SJCRH30 (cell line): Measurements from ENCODE around the gene AKAP6. TPM values are rescaled to one million over a fixed set of nuclear protein-coding genes. Genes with fewer than 3 reads are reported as not detected.
A peak's percentile ranks its signal among the peaks of the same experiment; 100 is the strongest.
"Not testable (repeated sequence)": the region's sequence is repeated elsewhere in the genome, so short reads cannot be mapped to it uniquely, and the experiment has no call there.

Experiments used
- DNase-seq, 2 experiments: peaks; one replicate each; pipeline ENCODE4 v3.0.0-alpha.2; 2015 to 2020
- H3K27ac ChIP-seq: fragments of 250-450 bp; sonication (Bioruptor Pico); 2 replicates; pipeline ENCODE4 v1.5.1; 2020; ENCODE audit warnings: mild to moderate bottlenecking, moderate library complexity
- H3K27me3 ChIP-seq: fragments of 250-450 bp; sonication (Bioruptor Pico); 2 replicates; pipeline ENCODE4 v1.5.1; 2020; ENCODE audit warnings: mild to moderate bottlenecking, moderate library complexity
- H3K36me3 ChIP-seq: fragments of 250-450 bp; sonication (Bioruptor Pico); 2 replicates; pipeline ENCODE4 v1.5.1; 2020; ENCODE audit warnings: mild to moderate bottlenecking, moderate library complexity
- H3K4me1 ChIP-seq: fragments of 250-450 bp; sonication (Bioruptor Pico); 2 replicates; pipeline ENCODE4 v1.5.1; 2020; ENCODE audit warnings: mild to moderate bottlenecking, moderate library complexity
- H3K4me3 ChIP-seq: fragments of 250-450 bp; sonication (Bioruptor Pico); 2 replicates; pipeline ENCODE4 v1.5.1; 2020; ENCODE audit warnings: mild to moderate bottlenecking, moderate library complexity
- H3K9me3 ChIP-seq: fragments of 250-450 bp; sonication (Bioruptor Pico); replicated peaks from 2 replicates; pipeline ENCODE4 v1.5.1; 2020; ENCODE audit warnings: mild to moderate bottlenecking, moderate library complexity
- total RNA-seq: library from RNA; depleted of rRNA; stranded (reverse); fragments of >200 nt; shearing (Covaris generic); gene quantifications from 2 replicates; pipeline ENCODE4 v1.2.3, GENCODE V29; 2014

AKAP6 gene
- total RNA-seq, 1 experiment from 2014 or later = 14.6 TPM

DNA sequence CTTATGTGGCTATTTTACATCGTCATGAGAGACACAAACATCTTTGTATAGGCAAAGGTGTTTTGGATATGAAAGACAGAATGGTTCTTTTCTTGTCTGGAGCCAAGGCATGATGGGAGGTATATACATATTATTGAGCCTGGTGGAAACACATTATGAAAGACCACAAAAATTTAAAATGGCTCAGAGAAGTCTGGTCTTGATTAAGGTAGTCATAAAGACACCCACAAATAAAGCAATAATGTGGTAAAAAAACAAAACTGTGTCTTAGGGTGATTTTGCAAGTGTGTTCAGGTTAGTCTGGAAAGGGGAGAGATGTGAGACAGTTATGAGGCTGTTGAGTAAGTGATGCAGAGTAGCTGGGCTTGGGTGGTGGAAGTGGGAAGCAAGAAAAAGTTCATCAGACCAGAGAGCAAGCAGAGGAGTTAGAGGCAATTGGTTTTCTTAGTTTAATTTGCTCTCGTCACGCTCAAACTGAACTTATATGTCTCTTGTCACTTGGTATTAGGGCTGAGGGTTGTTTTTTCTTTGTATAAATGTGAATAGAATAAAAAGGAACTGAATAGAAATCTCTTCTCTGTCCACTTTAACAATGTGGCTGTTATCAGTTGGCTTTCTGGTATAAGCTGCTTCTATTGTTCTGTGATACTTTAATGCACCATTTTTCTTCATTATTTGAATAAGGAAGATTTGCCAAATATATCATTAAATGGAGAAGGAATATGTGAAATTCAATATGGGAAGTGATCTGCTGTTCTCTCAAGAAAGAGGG is 115.0 kb downstream of the AKAP6 start:
- Histone ChIP-seq H3K9me3 (no peaks in the 10 kb centered on the region), H3K4me3 (no peak overlapping the region), H3K36me3 (no peaks in the 10 kb centered on the region), H3K4me1 (peaks cover 10% of the 10 kb centered on the region), H3K27me3 (no peaks in the 10 kb centered on the region), H3K27ac (no peak overlapping the region)
- no peak for DNase-seq

- no peak for DNase-seq
- no peaks in the 10 kb centered on the region for H3K27me3 ChIP-seq
Measured at GRCh38 chr14:32447371-32447770, 118.3 kb downstream of the AKAP6 start.

DNA sequence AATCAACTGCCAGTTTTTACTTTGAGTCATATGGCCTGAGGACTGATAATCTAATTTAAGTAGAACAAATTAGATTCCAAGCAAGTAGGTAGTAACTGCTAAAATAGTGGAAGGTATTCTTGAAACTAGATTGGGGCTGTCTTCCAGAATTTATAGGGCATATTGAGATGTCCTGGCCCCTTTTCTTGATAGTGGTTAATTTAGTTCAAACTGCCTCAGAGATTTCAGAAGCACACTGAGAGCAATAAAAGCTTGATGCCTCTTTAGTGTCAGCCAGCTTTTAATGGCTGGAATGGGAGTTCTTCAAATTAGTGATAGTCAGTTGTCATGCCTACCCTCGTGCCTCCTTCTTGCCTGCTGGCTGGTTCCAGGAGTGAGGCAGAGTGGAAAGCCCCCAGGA is 120.5 kb downstream of the AKAP6 start:
- Histone ChIP-seq H3K27ac (no peak overlapping the region), H3K4me1 (no peaks in the 10 kb centered on the region), H3K9me3 (no peaks in the 10 kb centered on the region), H3K36me3 (no peaks in the 10 kb centered on the region), H3K4me3 (no peak overlapping the region), H3K27me3 (no peaks in the 10 kb centered on the region)
- no peak for DNase-seq

More at GRCh38 chr14:32447371-32447770, 118.3 kb downstream of the AKAP6 start:
- H3K4me1 ChIP-seq = no peaks in the 10 kb centered on the region
- H3K36me3 ChIP-seq = no peaks in the 10 kb centered on the region
- no peak overlapping the region for H3K4me3 ChIP-seq
- no peaks in the 10 kb centered on the region for H3K9me3 ChIP-seq
- H3K27ac ChIP-seq = no peak overlapping the region

DNA sequence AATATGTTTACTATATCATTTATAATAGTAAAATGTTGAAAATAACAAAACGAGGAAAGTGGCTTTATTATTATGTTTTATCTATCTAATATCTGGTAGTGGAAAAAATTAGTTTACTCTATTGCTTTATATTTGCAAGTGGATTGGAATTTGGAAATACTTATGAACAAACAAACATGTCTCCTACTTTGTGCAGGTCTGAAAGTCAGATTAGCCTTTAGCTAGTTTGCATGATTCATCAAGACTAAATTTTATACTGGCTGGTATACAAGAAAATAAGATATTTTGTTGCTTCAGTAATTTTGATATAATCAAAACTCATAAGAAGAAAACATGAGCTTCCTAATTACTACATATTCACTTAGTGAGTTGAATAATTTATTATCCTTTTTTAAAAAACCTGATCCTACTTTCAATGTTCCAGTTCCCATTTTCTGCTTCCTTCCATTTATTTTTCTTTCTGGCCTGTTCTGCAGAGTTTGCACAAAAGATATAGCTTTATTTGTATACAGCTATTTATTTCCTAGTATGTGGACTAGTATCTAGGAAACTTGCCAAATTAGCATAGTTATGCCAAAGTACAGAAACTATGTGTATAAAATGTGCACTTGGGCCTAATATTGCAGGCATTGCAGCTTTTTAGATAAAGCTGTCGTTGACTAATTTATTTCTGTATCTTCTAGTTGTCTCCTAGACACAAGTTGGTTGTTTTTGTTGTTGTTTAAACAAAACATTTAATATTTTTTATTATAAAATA is 122.0 kb downstream of the AKAP6 start:
- Histone ChIP-seq H3K4me1 (no peaks in the 10 kb centered on the region), H3K4me3 (no peak overlapping the region), H3K36me3 (no peaks in the 10 kb centered on the region), H3K9me3 (no peaks in the 10 kb centered on the region), H3K27me3 (no peaks in the 10 kb centered on the region), H3K27ac (no peak overlapping the region)
- no peak for DNase-seq

GRCh38 chr14:32453857-32454810 is 125.0 kb downstream of the AKAP6 start:
- H3K9me3 ChIP-seq = no peaks in the 10 kb centered on the region
- H3K4me1 ChIP-seq = no peaks in the 10 kb centered on the region; the same call in 1 of the 2 replicates
- H3K27me3 ChIP-seq = no peaks in the 10 kb centered on the region
- H3K4me3 ChIP-seq = no peak overlapping the region
- DNase-seq = no peak
- no peaks in the 10 kb centered on the region for H3K36me3 ChIP-seq
- H3K27ac ChIP-seq = no peak overlapping the region

DNA sequence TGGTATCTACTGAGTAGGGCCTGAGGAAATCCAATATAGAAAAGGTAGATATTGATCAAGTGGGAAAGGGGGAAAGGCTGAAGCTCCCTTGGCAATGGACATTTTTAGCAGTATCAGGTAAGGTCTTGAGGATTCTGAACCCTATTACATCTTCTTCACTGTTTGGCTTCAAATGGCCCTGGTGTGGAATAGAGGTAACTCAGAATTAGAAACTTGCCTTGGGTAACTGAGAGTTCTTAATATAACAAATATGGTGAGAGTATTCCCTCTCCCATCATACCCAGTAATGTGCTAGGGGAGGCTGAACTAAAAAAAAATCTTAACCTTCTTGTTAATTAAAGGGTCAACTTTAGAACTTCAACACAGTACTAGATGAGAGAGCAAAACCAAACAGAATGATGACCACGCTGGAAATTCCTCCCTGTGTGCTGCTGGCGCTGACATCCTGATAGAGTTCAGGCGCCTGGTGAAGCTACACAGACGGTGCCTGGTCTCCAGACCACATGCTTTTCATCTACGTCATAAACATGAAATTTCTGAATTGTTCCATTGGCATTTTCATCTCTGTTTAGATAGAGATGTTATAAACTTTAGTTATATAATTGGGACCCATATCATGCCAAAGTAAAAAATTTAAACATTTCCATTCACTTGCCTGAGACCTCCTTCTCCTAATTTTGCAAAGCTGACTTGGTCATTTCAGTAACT is 128.3 kb downstream of the AKAP6 start:
- H3K4me3 ChIP-seq = no peak overlapping the region
- H3K9me3 ChIP-seq = no peaks in the 10 kb centered on the region
- no peaks in the 10 kb centered on the region for H3K27me3 ChIP-seq
- H3K4me1 ChIP-seq = no peaks in the 10 kb centered on the region; the same call in 1 of the 2 replicates
- no peak overlapping the region for H3K27ac ChIP-seq
- no peak for DNase-seq
- no peaks in the 10 kb centered on the region for H3K36me3 ChIP-seq

GRCh38 chr14:32458720-32459119 is 129.6 kb downstream of the AKAP6 start:
- DNase-seq = no peak
- no peaks in the 10 kb centered on the region for H3K27me3 ChIP-seq
- no peaks in the 10 kb centered on the region; the same call in 1 of the 2 replicates for H3K4me1 ChIP-seq
- no peak overlapping the region for H3K27ac ChIP-seq
- H3K36me3 ChIP-seq = no peaks in the 10 kb centered on the region
- H3K9me3 ChIP-seq = peaks cover 6% of the 10 kb centered on the region; the same call in 1 of the 2 replicates
- H3K4me3 ChIP-seq = no peak overlapping the region

GRCh38 chr14:32460267-32460666 is 131.2 kb downstream of the AKAP6 start:
- Histone ChIP-seq H3K4me1 (no peaks in the 10 kb centered on the region; the same call in 1 of the 2 replicates), H3K27ac (no peak overlapping the region), H3K27me3 (no peaks in the 10 kb centered on the region), H3K4me3 (no peak overlapping the region), H3K36me3 (no peaks in the 10 kb centered on the region), H3K9me3 (peaks cover 6% of the 10 kb centered on the region; the same call in 1 of the 2 replicates)
- no peak for DNase-seq

- H3K4me3 ChIP-seq, DNase-seq: not testable (repeated sequence)
Measured at GRCh38 chr14:32462553-32462952, 133.5 kb downstream of the AKAP6 start.

GRCh38 chr14:32468955-32469354 is 139.9 kb downstream of the AKAP6 start:
- Histone ChIP-seq H3K27ac (no peak overlapping the region), H3K27me3 (no peaks in the 10 kb centered on the region), H3K9me3 (no peaks in the 10 kb centered on the region), H3K4me3 (no peak overlapping the region), H3K36me3 (no peaks in the 10 kb centered on the region), H3K4me1 (peaks cover 46% of the 10 kb centered on the region)
- DNase-seq = peak in 1 of 2 experiments; percentile 32

More at GRCh38 chr14:32462553-32462952, 133.5 kb downstream of the AKAP6 start:
- not testable (repeated sequence) for H3K27ac ChIP-seq, H3K4me1 ChIP-seq, H3K27me3 ChIP-seq, H3K36me3 ChIP-seq, H3K9me3 ChIP-seq

- peak in 1 of 2 experiments; percentile 70 for DNase-seq
- peaks cover 52% of the 10 kb centered on the region for H3K4me1 ChIP-seq
Measured at GRCh38 chr14:32469388-32470160, 140.5 kb downstream of the AKAP6 start.

DNA sequence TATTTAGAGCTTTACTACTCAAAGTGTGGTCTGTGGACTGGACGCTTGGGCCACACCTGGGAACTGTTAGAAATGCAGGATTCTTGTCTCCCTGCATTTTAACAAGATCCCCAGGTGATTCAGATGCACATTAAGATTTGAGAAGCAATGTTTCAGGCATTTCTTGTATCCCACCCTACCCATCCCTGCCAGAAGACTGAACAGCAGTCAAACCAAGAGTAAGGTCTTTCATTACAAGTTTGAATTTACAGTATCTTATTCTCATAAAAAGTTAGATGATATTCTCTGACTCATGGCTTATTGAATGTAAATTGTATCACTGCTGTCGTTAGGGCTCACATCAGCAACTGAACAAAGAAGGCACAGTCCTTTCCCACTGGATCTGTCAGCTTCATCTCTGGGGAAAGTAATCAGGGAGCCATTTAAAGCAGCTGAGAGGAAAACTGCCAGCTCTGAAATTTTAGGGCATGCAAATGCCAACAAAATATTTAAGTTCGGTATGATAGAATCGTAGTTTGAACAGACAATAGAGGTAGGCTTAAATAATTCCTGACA is 141.1 kb downstream of the AKAP6 start:
- peaks cover 59% of the 10 kb centered on the region for H3K4me1 ChIP-seq
- no peaks in the 10 kb centered on the region for H3K27me3 ChIP-seq
- peak in 1 of 2 experiments; percentile 59 for DNase-seq
- H3K36me3 ChIP-seq = no peaks in the 10 kb centered on the region
- peak overlapping the region; percentile 95 for H3K27ac ChIP-seq
- no peak overlapping the region for H3K4me3 ChIP-seq
- no peaks in the 10 kb centered on the region for H3K9me3 ChIP-seq

More at GRCh38 chr14:32469388-32470160, 140.5 kb downstream of the AKAP6 start:
- H3K36me3 ChIP-seq = no peaks in the 10 kb centered on the region
- no peaks in the 10 kb centered on the region for H3K27me3 ChIP-seq
- H3K27ac ChIP-seq = peak overlapping the region; percentile 95
- no peaks in the 10 kb centered on the region for H3K9me3 ChIP-seq
- no peak overlapping the region for H3K4me3 ChIP-seq

GRCh38 chr14:32471181-32471580 is 142.1 kb downstream of the AKAP6 start:
- no peaks in the 10 kb centered on the region for H3K36me3 ChIP-seq
- peak overlapping the region; percentile 21 for H3K4me3 ChIP-seq
- no peaks in the 10 kb centered on the region for H3K9me3 ChIP-seq
- H3K27ac ChIP-seq = peak overlapping the region; percentile 95
- H3K27me3 ChIP-seq = no peaks in the 10 kb centered on the region
- peaks cover 59% of the 10 kb centered on the region for H3K4me1 ChIP-seq
- peak in 1 of 2 experiments; percentile 23 for DNase-seq
